Liver (tissue), 9 donors: ENCODE data around the gene NLRC5. TPM values are rescaled to one million over a fixed set of nuclear protein-coding genes. Genes with fewer than 3 reads are reported as not detected.

Experiments used
- DNase-seq: peaks from one replicate; pipeline ENCODE4 v3.0.0-alpha.2; 2017; ENCODE audit warnings: low spot score
- H3K27ac ChIP-seq, 2 donors: one replicate each; pipeline ENCODE4 v1.7.0; 2013; ENCODE audit warnings: inconsistent platforms in 2 of 2, low read length in 2 of 2, control low read depth in 1 of 2, low read depth in 1 of 2, mild to moderate bottlenecking in 1 of 2
- H3K27me3 ChIP-seq, 4 donors: one replicate each; pipeline versions ENCODE4 v1.6.1 to v1.7.0; 2013; ENCODE audit warnings: low read length in 3 of 4, inconsistent platforms in 1 of 4, mild to moderate bottlenecking in 1 of 4, moderate library complexity in 1 of 4; ENCODE audit not compliant: control insufficient read depth in 4 of 4, insufficient read depth in 4 of 4
- H3K36me3 ChIP-seq, 4 donors: one replicate each; pipeline versions ENCODE4 v1.6.1 to v1.7.0; 2013; ENCODE audit warnings: low read length in 3 of 4, mild to moderate bottlenecking in 3 of 4, low read depth in 1 of 4, moderate library complexity in 1 of 4; ENCODE audit not compliant: control insufficient read depth in 4 of 4, insufficient read depth in 3 of 4
- H3K4me1 ChIP-seq, 4 donors: one replicate each; pipeline versions ENCODE4 v1.6.1 to v1.7.0; 2013; ENCODE audit warnings: low read length in 3 of 4, mild to moderate bottlenecking in 3 of 4, moderate library complexity in 1 of 4; ENCODE audit not compliant: control insufficient read depth in 4 of 4, insufficient read depth in 4 of 4
- H3K4me3 ChIP-seq, 3 donors: one replicate each; pipeline versions ENCODE4 v1.6.1 to v1.7.0; 2013; ENCODE audit warnings: low read length in 3 of 3, control low read depth in 1 of 3, low read depth in 1 of 3, mild to moderate bottlenecking in 1 of 3
- H3K9ac ChIP-seq, 2 donors: one replicate each; pipeline ENCODE4 v1.7.0; 2013; ENCODE audit warnings: low read length in 2 of 2, mild to moderate bottlenecking in 2 of 2, moderate library complexity in 2 of 2, control low read depth in 1 of 2, low read depth in 1 of 2
- H3K9me3 ChIP-seq, 4 donors: one replicate each; pipeline versions ENCODE4 v1.6.1 to v1.7.0; 2013; ENCODE audit warnings: low read length in 3 of 4; ENCODE audit not compliant: control insufficient read depth in 4 of 4
- EGR1 ChIP-seq, 2 donors: IDR thresholded peaks; 2 replicates each; pipeline ENCODE4 v1.6.1; 2016 to 2018; ENCODE audit warnings: antibody characterized with exemption in 2 of 2, low read depth in 2 of 2
- FOXA1 ChIP-seq: IDR thresholded peaks from 2 replicates; pipeline ENCODE4 v1.6.1; 2016; ENCODE audit warnings: antibody characterized with exemption
- HNF4A ChIP-seq, 2 donors: conservative IDR thresholded peaks; 2 replicates each; pipeline ENCODE4 v1.6.1; 2016; ENCODE audit warnings: antibody characterized with exemption in 2 of 2, mild to moderate bottlenecking in 2 of 2
- HNF4G ChIP-seq: IDR thresholded peaks from 2 replicates; pipeline ENCODE4 v1.6.1; 2016; ENCODE audit warnings: antibody characterized with exemption
- JUND ChIP-seq, 2 donors: IDR thresholded peaks; 2 replicates each; pipeline ENCODE4 v1.6.1; 2016; ENCODE audit warnings: antibody characterized with exemption in 2 of 2
- NR2F2 ChIP-seq: IDR thresholded peaks from 2 replicates; pipeline ENCODE4 v1.6.1; 2016; ENCODE audit warnings: antibody characterized with exemption
- RAD21 ChIP-seq, 2 donors: IDR thresholded peaks; 2 replicates each; pipeline ENCODE4 v1.6.1; 2016; ENCODE audit warnings: antibody characterized with exemption in 2 of 2, mild to moderate bottlenecking in 2 of 2
- REST ChIP-seq: IDR thresholded peaks from 2 replicates; pipeline ENCODE4 v1.6.1; 2016; ENCODE audit warnings: antibody characterized with exemption, mild to moderate bottlenecking
- RXRA ChIP-seq, 2 donors: IDR thresholded peaks; 2 replicates each; pipeline ENCODE4 v1.6.1; 2017 to 2018; ENCODE audit warnings: antibody characterized with exemption in 2 of 2, mild to moderate bottlenecking in 1 of 2
- SP1 ChIP-seq: IDR thresholded peaks from 2 replicates; pipeline ENCODE4 v1.6.1; 2018; ENCODE audit warnings: antibody characterized with exemption, mild to moderate bottlenecking
- TAF1 ChIP-seq: conservative IDR thresholded peaks from 2 replicates; pipeline ENCODE4 v1.6.1; 2016; ENCODE audit warnings: antibody characterized with exemption, mild to moderate bottlenecking
- YY1 ChIP-seq: IDR thresholded peaks from 2 replicates; pipeline ENCODE4 v1.6.1; 2016; ENCODE audit warnings: antibody characterized with exemption, mild to moderate bottlenecking
- WGBS: extraction: QIAGEN DNeasy Blood & Tissue Kit; methylation state at CpG from one replicate; pipeline ENCODE4 v1.1.7; 2013; 5-methylcytosine and 5-hydroxymethylcytosine counted together
- polyA plus RNA-seq, 2 donors: library from polyadenylated mRNA; stranded (reverse) in 1 of 2; unstranded in 1 of 2; fragments of 200-250 nt in 1 of 2; fragments of >200 nt in 1 of 2; fragmentation: Nextera tagmentation in 1 of 2; extraction: Ambion mirVana in 1 of 2; gene quantifications; one replicate each; pipeline versions ENCODE4 v1.2.1 to v1.2.3, GENCODE V29; 2013 to 2015
- total RNA-seq, 2 donors: library from RNA; depleted of rRNA; stranded (reverse); fragments of >200 nt; gene quantifications; one replicate each; pipeline ENCODE4 v1.2.3, GENCODE V29; 2014
- TF ChIP-seq, protein P1 (sequence below): IDR thresholded peaks from 2 replicates; pipeline ENCODE4 v1.6.1; 2016; ENCODE audit warnings: antibody characterized with exemption
- TF ChIP-seq, protein P2 (sequence below): IDR thresholded peaks from 2 replicates; pipeline ENCODE4 v1.6.1; 2016; ENCODE audit warnings: antibody characterized with exemption
- donor health status: healthy.
- donor health status: healthy.
- donor health status: healthy.
- donor health status: healthy.
- donor health status: healthy.

NLRC5 gene
- total and polyA plus RNA-seq, 4 donors: 4.7 to 23.3 (median 8.8) TPM

DNA sequence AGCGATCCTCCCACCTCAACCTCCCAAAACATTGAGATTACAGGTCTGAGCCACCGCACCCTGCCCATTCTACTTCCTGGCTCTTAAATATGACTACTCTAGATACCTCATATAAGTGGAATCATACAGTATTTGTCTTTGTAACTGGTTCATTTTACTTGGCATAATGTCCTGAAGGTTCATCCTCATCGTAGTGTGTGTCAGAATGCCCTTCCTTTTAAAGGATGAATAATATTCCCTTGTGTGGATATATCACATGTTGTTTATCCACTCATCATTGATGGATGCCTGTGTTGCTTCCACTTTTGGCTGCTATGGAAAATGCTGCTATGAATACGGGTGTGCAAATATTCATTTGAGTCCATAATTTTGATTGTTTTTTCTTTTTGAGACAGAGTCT, 33.3 kb upstream of the NLRC5 start:
- H3K27me3 ChIP-seq: no peaks in the 10 kb centered on the region
- 94% methylated on average over 4 of the region's 4 CpGs for WGBS
- TF ChIP-seq JUND (IDR thresholded peaks at IDR 0.05) (no peak), YY1 (no peak), RXRA (IDR thresholded peaks at IDR 0.05) (no peak), HNF4G (no peak), TAF1 (no peak), SP1 (no peak), EGR1 (IDR thresholded peaks at IDR 0.05; ENCODE audit: low read depth in 2 of 2) (no peak), HNF4A (conservative IDR thresholded peaks at IDR 0.05) (no peak)
- TF ChIP-seq, protein P1, sequence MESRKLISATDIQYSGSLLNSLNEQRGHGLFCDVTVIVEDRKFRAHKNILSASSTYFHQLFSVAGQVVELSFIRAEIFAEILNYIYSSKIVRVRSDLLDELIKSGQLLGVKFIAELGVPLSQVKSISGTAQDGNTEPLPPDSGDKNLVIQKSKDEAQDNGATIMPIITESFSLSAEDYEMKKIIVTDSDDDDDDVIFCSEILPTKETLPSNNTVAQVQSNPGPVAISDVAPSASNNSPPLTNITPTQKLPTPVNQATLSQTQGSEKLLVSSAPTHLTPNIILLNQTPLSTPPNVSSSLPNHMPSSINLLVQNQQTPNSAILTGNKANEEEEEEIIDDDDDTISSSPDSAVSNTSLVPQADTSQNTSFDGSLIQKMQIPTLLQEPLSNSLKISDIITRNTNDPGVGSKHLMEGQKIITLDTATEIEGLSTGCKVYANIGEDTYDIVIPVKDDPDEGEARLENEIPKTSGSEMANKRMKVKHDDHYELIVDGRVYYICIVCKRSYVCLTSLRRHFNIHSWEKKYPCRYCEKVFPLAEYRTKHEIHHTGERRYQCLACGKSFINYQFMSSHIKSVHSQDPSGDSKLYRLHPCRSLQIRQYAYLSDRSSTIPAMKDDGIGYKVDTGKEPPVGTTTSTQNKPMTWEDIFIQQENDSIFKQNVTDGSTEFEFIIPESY: no peak
- TF ChIP-seq, protein P2, sequence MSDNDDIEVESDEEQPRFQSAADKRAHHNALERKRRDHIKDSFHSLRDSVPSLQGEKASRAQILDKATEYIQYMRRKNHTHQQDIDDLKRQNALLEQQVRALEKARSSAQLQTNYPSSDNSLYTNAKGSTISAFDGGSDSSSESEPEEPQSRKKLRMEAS: no peak
- no peak overlapping the region for H3K27ac ChIP-seq
- peaks cover 0 to 5% (median under 1%) of the 10 kb centered on the region in 4 donors for H3K4me1 ChIP-seq
- no peaks in the 10 kb centered on the region for H3K9me3 ChIP-seq
- no peak overlapping the region for H3K4me3 ChIP-seq
- H3K9ac ChIP-seq: no peak overlapping the region
- no peak for DNase-seq
- H3K36me3 ChIP-seq: no peaks in the 10 kb centered on the region

GRCh38 chr16:56956756-56957155, 32.6 kb upstream of the NLRC5 start:
- no peak for TF ChIP-seq JUND (IDR thresholded peaks at IDR 0.05)
- TF ChIP-seq YY1: no peak
- TF ChIP-seq REST: no peak
- TF ChIP-seq, protein P2: no peak
- TF ChIP-seq NR2F2: no peak
- no peak for TF ChIP-seq EGR1 (IDR thresholded peaks at IDR 0.05; ENCODE audit: low read depth in 2 of 2)
- TF ChIP-seq RAD21 (IDR thresholded peaks at IDR 0.05): no peak
- TF ChIP-seq FOXA1: no peak
- no peak for TF ChIP-seq HNF4G
- TF ChIP-seq SP1: no peak
- no peak for DNase-seq
- 66% methylated on average over 4 of the region's 4 CpGs for WGBS

More at GRCh38 chr16:56956756-56957155, 32.6 kb upstream of the NLRC5 start:
- Histone ChIP-seq H3K36me3 (no peaks in the 10 kb centered on the region), H3K9me3 (no peaks in the 10 kb centered on the region), H3K9ac (no peak overlapping the region), H3K27ac (no peak overlapping the region), H3K27me3 (no peaks in the 10 kb centered on the region), H3K4me3 (no peak overlapping the region), H3K4me1 (peaks cover 0 to 5% (median 1%) of the 10 kb centered on the region in 4 donors)
